Nephron (organoid): Measurements from ENCODE around the gene ZDHHC24.

Experiments
- H3K27ac Mint-ChIP-seq, 3 experiments: 2 replicates each; pipeline ENCODE4 v1.8.0; 2020; ENCODE audit warnings: mixed read lengths in 3 of 3, mild to moderate bottlenecking in 2 of 3, moderate library complexity in 1 of 3
- H3K27me3 Mint-ChIP-seq: 2 replicates; pipeline ENCODE4 v1.8.0; 2021; ENCODE audit warnings: low read depth, mild to moderate bottlenecking, moderate library complexity, mixed read lengths
- H3K36me3 Mint-ChIP-seq: 2 replicates; pipeline ENCODE4 v1.8.0; 2020; ENCODE audit warnings: low read depth, mixed read lengths
- H3K4me1 Mint-ChIP-seq: 2 replicates; pipeline ENCODE4 v1.8.0; 2020; ENCODE audit warnings: mixed read lengths
- H3K4me3 Mint-ChIP-seq, 3 experiments: 2 replicates each; pipeline ENCODE4 v1.8.0; 2020; ENCODE audit warnings: mild to moderate bottlenecking in 3 of 3, mixed read lengths in 3 of 3, moderate library complexity in 2 of 3
- H3K9me3 Mint-ChIP-seq: 2 replicates; pipeline ENCODE4 v1.8.0; 2020; ENCODE audit warnings: mixed read lengths
- TF ChIP-seq, protein P1 (sequence below), 3 experiments: fragments of 200-600 bp; sonication (generic); IDR thresholded peaks; one replicate each; pipeline ENCODE4 v1.5.0; 2021; ENCODE audit warnings: antibody characterized with exemption in 3 of 3; ENCODE audit not compliant: unreplicated experiment in 3 of 3

The ZDHHC24 gene

DNA sequence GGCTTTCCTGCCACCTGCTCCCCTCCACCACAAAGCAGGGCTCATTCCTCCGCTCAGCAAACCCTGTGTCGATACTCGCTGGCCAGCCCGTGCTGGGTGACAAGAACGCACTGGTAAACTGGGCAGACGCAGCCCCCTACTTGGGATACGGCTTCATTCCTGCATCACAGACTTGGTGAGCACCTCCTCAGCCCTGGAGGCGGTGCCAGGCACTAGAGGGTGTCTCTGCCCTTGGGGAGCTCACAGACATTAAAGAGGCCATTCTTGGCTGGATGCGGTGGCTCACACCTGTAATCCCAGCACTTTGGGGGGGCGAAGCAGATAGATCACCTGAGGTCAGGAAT is 6.0 kb downstream of the ZDHHC24 start:
- TF ChIP-seq, protein P1, sequence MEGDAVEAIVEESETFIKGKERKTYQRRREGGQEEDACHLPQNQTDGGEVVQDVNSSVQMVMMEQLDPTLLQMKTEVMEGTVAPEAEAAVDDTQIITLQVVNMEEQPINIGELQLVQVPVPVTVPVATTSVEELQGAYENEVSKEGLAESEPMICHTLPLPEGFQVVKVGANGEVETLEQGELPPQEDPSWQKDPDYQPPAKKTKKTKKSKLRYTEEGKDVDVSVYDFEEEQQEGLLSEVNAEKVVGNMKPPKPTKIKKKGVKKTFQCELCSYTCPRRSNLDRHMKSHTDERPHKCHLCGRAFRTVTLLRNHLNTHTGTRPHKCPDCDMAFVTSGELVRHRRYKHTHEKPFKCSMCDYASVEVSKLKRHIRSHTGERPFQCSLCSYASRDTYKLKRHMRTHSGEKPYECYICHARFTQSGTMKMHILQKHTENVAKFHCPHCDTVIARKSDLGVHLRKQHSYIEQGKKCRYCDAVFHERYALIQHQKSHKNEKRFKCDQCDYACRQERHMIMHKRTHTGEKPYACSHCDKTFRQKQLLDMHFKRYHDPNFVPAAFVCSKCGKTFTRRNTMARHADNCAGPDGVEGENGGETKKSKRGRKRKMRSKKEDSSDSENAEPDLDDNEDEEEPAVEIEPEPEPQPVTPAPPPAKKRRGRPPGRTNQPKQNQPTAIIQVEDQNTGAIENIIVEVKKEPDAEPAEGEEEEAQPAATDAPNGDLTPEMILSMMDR (IDR thresholded peaks at IDR 0.05; ENCODE audit: unreplicated experiment in 3 of 3): no peak
- H3K4me3 Mint-ChIP-seq: no peak overlapping the region

DNA sequence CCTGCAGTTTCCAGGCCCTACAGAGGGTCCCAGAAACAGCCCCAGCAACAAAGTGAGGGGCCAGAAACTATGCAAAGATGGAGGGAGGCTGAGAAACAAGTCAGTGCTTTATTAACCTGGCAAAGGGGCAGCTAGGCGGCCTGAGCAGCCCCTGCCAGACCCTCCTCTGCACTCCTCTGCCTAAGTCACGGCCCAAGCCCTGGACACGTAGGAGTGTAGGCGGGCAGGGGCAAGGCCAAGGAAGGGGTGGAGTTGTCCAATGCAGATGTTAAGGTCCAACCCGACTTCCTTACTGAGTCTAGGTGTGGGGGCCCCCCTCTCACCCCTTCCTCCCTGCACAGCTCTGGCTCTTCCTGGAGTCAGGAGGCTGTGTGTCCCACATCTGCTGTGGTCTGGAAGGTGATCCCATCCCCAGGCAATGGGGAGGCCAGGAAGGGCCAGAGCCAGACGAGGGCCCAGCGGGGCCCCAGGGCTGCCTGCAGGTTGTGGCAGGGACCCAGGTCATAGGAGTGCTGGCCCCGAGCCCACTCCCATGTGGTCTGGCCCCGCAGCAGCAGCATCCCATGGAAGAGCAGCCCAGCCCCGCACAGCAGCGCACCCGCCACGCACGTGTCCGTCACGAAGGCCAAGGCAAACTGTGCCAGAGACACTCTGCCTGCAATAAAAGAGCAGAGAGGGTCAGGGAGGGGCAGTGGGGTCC is 6.5 kb downstream of the ZDHHC24 start:
- no peaks in the 10 kb centered on the region for H3K27me3 Mint-ChIP-seq
- H3K27ac Mint-ChIP-seq: peak overlapping the region in 1 of 3 experiments; percentile 56
- no peaks in the 10 kb centered on the region for H3K9me3 Mint-ChIP-seq
- no peak overlapping the region for H3K4me3 Mint-ChIP-seq
- H3K4me1 Mint-ChIP-seq: peaks cover 21% of the 10 kb centered on the region
- H3K36me3 Mint-ChIP-seq: peaks cover 32% of the 10 kb centered on the region
- TF ChIP-seq, protein P1 (IDR thresholded peaks at IDR 0.05; ENCODE audit: unreplicated experiment in 3 of 3): no peak

More for the DNA sequence above, 6.0 kb downstream of the ZDHHC24 start:
- peaks cover 32% of the 10 kb centered on the region for H3K36me3 Mint-ChIP-seq
- H3K27me3 Mint-ChIP-seq: no peaks in the 10 kb centered on the region
- no peak overlapping the region for H3K27ac Mint-ChIP-seq
- H3K4me1 Mint-ChIP-seq: peaks cover 24% of the 10 kb centered on the region
- no peaks in the 10 kb centered on the region for H3K9me3 Mint-ChIP-seq

DNA sequence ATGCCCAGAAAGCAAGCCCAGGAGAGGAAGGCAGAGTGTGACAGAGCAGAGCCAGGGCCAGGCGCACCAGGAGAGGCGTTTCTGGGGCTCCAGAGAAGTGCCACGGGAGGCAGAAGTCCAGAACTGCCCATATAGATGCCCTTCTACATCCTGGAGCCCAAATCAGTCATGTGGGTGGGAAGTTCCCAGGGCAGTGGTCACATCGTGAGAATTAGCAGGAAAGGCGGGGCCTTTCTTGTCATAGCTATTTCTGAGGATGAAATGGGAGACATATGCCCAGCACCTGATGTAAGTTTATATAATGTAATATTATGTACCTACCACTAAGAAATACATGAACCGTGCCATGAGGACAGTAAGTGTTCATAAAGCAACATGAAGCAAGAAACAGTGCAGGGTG is 13.1 kb downstream of the ZDHHC24 start:
- TF ChIP-seq, protein P1 (IDR thresholded peaks at IDR 0.05; ENCODE audit: unreplicated experiment in 3 of 3): no peak
- H3K9me3 Mint-ChIP-seq: no peaks in the 10 kb centered on the region
- no peak overlapping the region for H3K4me3 Mint-ChIP-seq
- H3K36me3 Mint-ChIP-seq: peaks cover 36% of the 10 kb centered on the region
- no peaks in the 10 kb centered on the region for H3K27me3 Mint-ChIP-seq
- H3K4me1 Mint-ChIP-seq: no peaks in the 10 kb centered on the region
- no peak overlapping the region for H3K27ac Mint-ChIP-seq

DNA sequence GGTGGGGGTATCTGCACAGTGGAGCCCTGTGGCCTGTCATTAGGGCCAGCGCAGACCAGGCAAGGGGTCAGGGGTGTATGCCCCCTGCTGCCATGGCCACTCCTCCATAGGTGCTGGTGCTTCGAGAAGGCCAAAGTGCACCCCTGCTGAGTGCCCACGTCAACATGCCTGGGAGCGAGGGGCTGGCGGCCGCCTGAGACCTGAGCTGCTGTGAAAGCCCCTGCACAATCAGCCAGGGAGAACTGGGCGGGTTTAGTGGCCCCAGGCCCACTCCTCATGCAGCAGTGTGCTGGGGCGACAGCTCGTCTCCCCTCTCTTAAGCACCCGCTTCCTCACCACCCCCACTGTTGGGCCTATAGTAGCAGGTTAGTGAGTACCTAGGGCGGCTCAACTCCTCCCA is 14.0 kb downstream of the ZDHHC24 start:
- TF ChIP-seq, protein P1 (IDR thresholded peaks at IDR 0.05; ENCODE audit: unreplicated experiment in 3 of 3): no peak
- Mint-ChIP-seq H3K4me3 (no peak overlapping the region), H3K36me3 (peaks cover 34% of the 10 kb centered on the region), H3K27me3 (no peaks in the 10 kb centered on the region), H3K27ac (no peak overlapping the region), H3K4me1 (no peaks in the 10 kb centered on the region), H3K9me3 (no peaks in the 10 kb centered on the region)

DNA sequence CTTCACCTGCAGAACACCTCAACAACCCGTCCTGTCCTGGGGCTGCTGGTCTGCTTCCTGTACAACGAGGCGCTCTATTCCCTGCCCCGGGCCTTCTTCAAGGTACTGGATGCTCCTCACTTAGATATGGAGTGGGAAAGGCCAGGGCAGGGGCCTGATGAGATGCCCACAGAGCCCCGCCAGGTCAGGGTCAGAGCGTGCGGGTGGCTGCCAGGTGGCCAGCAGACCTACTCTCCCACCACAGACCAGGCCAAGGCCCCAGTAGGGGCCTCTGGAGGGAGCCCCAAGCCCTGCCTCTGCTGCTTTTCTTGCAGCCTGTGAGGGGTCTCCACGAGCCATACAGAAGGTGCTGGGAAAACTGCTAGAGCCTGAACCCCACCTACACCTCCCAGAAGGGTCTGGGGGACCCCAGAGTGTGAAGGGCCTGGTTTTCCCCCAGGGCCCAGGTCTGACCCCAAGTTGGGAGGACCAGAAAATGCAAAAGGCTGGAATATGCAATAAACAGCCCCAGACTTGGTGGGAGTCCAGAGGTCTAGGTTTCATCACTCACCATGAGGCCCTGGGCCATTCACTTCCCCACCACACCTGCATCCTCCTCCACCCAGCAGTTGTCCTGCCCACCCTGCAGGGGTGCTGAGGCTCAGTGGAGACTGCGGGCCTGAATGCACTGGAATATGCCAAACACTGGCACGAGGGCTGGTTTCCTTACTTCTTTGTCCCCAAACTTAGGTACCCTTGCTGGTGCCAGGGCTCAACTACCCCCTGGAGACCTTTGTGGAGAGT is 14.7 kb downstream of the ZDHHC24 start:
- Mint-ChIP-seq H3K27me3 (no peaks in the 10 kb centered on the region), H3K4me1 (no peaks in the 10 kb centered on the region), H3K27ac (no peak overlapping the region), H3K9me3 (no peaks in the 10 kb centered on the region), H3K4me3 (no peak overlapping the region), H3K36me3 (peaks cover 37% of the 10 kb centered on the region)
- TF ChIP-seq, protein P1 (IDR thresholded peaks at IDR 0.05; ENCODE audit: unreplicated experiment in 3 of 3): no peak
